Neutrophil (primary cell): ENCODE results near the gene PTGER4.

ENCODE experiments used
- H3K27ac ChIP-seq: fragments of 200-600 bp; sonication (generic); 2 replicates; pipeline ENCODE4 v1.5.1; 2016; ENCODE audit warnings: mild to moderate bottlenecking, moderate library complexity
- H3K27me3 ChIP-seq: fragments of 200-600 bp; sonication (generic); 2 replicates; pipeline ENCODE4 v1.6.0; 2016; ENCODE audit warnings: mild to moderate bottlenecking
- H3K36me3 ChIP-seq: fragments of 200-600 bp; sonication (generic); 2 replicates; pipeline ENCODE4 v1.5.1; 2017
- H3K4me1 ChIP-seq, 2 experiments: fragments of 200-600 bp in 1 of 2; sonication (generic) in 1 of 2; 1 replicate in 1 of 2; 2 replicates in 1 of 2; pipeline versions ENCODE4 v1.5.1 to v1.6.1; 2013 to 2016; ENCODE audit warnings: low read depth in 1 of 2, low read length in 1 of 2, mild to moderate bottlenecking in 1 of 2, moderate library complexity in 1 of 2; ENCODE audit not compliant: control insufficient read depth in 1 of 2, insufficient read depth in 1 of 2
- H3K4me3 ChIP-seq, 2 experiments: fragments of 200-600 bp in 1 of 2; sonication (generic) in 1 of 2; 1 replicate in 1 of 2; 2 replicates in 1 of 2; pipeline ENCODE4 v1.5.1; 2013 to 2016; ENCODE audit warnings: low read depth in 1 of 2, low read length in 1 of 2, mild to moderate bottlenecking in 1 of 2, moderate library complexity in 1 of 2
- H3K9me3 ChIP-seq: fragments of 200-600 bp; sonication (generic); 2 replicates; pipeline ENCODE4 v1.5.1; 2016
- TF ChIP-seq, protein P1 (sequence below): fragments of 200-600 bp; sonication (generic); IDR thresholded peaks from 2 replicates; pipeline ENCODE4 v1.5.1; 2016; ENCODE audit warnings: antibody characterized with exemption

PTGER4 gene

GRCh38 chr5:40734986-40735385, 55.3 kb downstream of the PTGER4 start:
- Histone ChIP-seq H3K4me1 (peaks cover 0 to 5% of the 10 kb centered on the region in 2 experiments), H3K27ac (no peak overlapping the region), H3K4me3 (no peak overlapping the region), H3K9me3 (no peaks in the 10 kb centered on the region), H3K27me3 (no peaks in the 10 kb centered on the region), H3K36me3 (peaks cover 6% of the 10 kb centered on the region)
- TF ChIP-seq, protein P1, sequence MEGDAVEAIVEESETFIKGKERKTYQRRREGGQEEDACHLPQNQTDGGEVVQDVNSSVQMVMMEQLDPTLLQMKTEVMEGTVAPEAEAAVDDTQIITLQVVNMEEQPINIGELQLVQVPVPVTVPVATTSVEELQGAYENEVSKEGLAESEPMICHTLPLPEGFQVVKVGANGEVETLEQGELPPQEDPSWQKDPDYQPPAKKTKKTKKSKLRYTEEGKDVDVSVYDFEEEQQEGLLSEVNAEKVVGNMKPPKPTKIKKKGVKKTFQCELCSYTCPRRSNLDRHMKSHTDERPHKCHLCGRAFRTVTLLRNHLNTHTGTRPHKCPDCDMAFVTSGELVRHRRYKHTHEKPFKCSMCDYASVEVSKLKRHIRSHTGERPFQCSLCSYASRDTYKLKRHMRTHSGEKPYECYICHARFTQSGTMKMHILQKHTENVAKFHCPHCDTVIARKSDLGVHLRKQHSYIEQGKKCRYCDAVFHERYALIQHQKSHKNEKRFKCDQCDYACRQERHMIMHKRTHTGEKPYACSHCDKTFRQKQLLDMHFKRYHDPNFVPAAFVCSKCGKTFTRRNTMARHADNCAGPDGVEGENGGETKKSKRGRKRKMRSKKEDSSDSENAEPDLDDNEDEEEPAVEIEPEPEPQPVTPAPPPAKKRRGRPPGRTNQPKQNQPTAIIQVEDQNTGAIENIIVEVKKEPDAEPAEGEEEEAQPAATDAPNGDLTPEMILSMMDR, result no peak

DNA sequence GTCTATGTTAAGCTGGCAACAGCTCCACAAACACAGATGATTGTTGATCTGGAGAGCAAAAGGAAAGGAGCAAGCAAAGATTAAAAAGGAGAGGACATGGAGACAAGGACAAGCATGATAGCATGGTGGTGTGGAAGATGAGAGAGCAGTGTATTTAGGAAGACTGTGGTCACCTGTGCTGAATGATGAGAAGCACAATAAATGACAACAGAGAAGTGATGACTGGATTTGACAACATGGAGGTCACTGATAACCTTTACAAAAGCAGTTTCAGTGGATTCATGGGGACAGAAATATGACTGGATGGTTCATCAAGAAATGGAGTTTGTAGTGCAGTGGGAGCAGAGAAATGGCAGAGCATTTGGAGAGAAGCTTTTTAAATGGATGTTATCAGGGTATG, 55.9 kb downstream of the PTGER4 start:
- H3K4me3 ChIP-seq, result no peak overlapping the region
- H3K27ac ChIP-seq, result no peak overlapping the region
- peaks cover 9% of the 10 kb centered on the region for H3K36me3 ChIP-seq
- peaks cover 0 to 5% of the 10 kb centered on the region in 2 experiments for H3K4me1 ChIP-seq
- H3K27me3 ChIP-seq, result no peaks in the 10 kb centered on the region
- TF ChIP-seq, protein P1, result no peak
- H3K9me3 ChIP-seq, result no peaks in the 10 kb centered on the region

DNA sequence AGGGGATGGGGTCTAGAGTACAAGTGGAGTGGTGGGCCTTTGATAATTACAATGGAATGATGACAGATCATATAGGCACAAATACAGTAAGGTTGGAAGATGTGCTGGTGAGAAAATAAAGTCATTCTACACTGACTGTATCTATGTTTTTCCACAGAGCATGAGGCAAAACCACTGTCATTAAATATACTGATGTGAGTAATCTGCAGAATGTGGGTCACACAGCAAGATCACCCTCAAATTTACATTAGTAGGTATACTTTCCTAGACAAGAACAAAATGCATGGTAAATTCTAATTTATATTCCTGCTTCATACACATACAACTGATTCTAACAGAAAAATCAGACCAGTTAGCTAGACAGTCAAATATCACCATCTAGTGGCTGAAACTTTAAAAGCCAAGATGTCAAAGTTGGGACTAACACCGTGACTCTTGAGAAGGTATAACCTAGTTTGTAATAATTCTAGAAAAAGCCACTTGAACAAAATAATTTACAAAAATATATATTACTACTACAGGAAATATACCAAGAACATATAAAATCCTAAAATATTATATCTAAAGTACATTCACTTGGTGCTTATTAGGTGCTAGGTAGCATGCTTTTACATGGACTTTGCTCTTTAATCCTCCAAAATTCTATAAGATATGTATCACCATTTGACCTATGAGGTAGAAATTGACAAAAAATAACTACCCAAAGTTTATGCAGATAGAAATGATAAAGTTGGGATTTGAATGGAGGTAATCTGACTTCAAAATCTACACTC, 56.6 kb downstream of the PTGER4 start:
- TF ChIP-seq, protein P1, result peak; percentile 26
- no peak overlapping the region for H3K4me3 ChIP-seq
- no peaks in the 10 kb centered on the region for H3K9me3 ChIP-seq
- no peak overlapping the region for H3K27ac ChIP-seq
- no peaks in the 10 kb centered on the region for H3K27me3 ChIP-seq
- H3K4me1 ChIP-seq, result peaks cover 0 to 5% of the 10 kb centered on the region in 2 experiments
- H3K36me3 ChIP-seq, result peaks cover 16% of the 10 kb centered on the region

- Histone ChIP-seq H3K36me3 (peaks cover 21% of the 10 kb centered on the region), H3K27ac (no peak overlapping the region), H3K27me3 (no peaks in the 10 kb centered on the region), H3K4me1 (peaks cover 0 to 2% of the 10 kb centered on the region in 2 experiments), H3K9me3 (no peaks in the 10 kb centered on the region), H3K4me3 (no peak overlapping the region)
- TF ChIP-seq, protein P1, result no peak
Observed at GRCh38 chr5:40738502-40738901, 58.8 kb downstream of the PTGER4 start.
